T-cell (primary cell): ENCODE measurements around the gene PTGS2. TPM values are rescaled to one million over a fixed set of nuclear protein-coding genes. Genes with fewer than 3 reads are reported as not detected.
"Not testable (repeated sequence)": the region's sequence is repeated elsewhere in the genome, so short reads cannot be mapped to it uniquely, and the experiment has no call there.

Experiments
- ATAC-seq, 4 experiments: fragments of 200-7000 bp in 3 of 4; fragments of 150-1000 bp in 1 of 4; cut with Tn5 transposase; replicated peaks in 1 of 4; 1 replicate in 3 of 4; 2 replicates in 1 of 4; pipeline ENCODE4 v1.10.0; 2021; ENCODE audit warnings: moderate library complexity in 3 of 4, mild to moderate bottlenecking in 2 of 4, moderate number of reproducible peaks in 1 of 4
- CTCF ChIA-PET, 2 donors: fragments of 300-600 bp; sonication (Branson Sonifier 250); formaldehyde crosslinking; loops; one replicate each; lab custom pipeline; 2022; ENCODE audit warnings: antibody characterized with exemption in 2 of 2; lab: Charles Lee
- POLR2A ChIA-PET, 2 donors: fragments of 300-600 bp; sonication (Branson Sonifier 250); formaldehyde crosslinking; loops; one replicate each; lab custom pipeline; 2022; ENCODE audit warnings: antibody characterized with exemption in 2 of 2; lab: Charles Lee
- DNase-seq, 35 experiments: peaks; one replicate each; pipeline versions ENCODE4 v3.0.0 to v3.0.0-alpha.2; 2013 to 2023
- H3K27ac ChIP-seq: one replicate; pipeline ENCODE4 v1.5.1; 2013; ENCODE audit warnings: low read length
- H3K27me3 ChIP-seq, 2 experiments: replicated peaks in 1 of 2; 1 replicate in 1 of 2; 2 replicates in 1 of 2; pipeline versions ENCODE4 v1.6.1 to v1.7.0; 2013; ENCODE audit warnings: low read length in 1 of 2, mixed read lengths in 1 of 2; ENCODE audit not compliant: control insufficient read depth in 2 of 2, insufficient read depth in 2 of 2; ENCODE audit errors: extremely low read depth in 1 of 2
- H3K36me3 ChIP-seq, 2 donors: 1 replicate in 1 of 2; 2 replicates in 1 of 2; pipeline versions ENCODE4 v1.6.1 to v1.7.0; 2013; ENCODE audit warnings: low read length in 1 of 2; ENCODE audit not compliant: control insufficient read depth in 2 of 2, insufficient read depth in 1 of 2; ENCODE audit errors: extremely low read depth in 1 of 2
- H3K4me1 ChIP-seq, 2 experiments: 1 replicate in 1 of 2; 2 replicates in 1 of 2; pipeline versions ENCODE4 v1.6.1 to v1.7.0; 2013; ENCODE audit warnings: low read length in 2 of 2, mixed read lengths in 1 of 2; ENCODE audit not compliant: insufficient read depth in 2 of 2, control insufficient read depth in 1 of 2; ENCODE audit errors: extremely low read depth in 1 of 2
- H3K4me3 ChIP-seq, 2 donors: 1 replicate in 1 of 2; 2 replicates in 1 of 2; pipeline versions ENCODE4 v1.5.1 to v1.7.0; 2013; ENCODE audit warnings: mild to moderate bottlenecking in 2 of 2, low read length in 1 of 2, moderate library complexity in 1 of 2; ENCODE audit not compliant: control insufficient read depth in 1 of 2; ENCODE audit errors: extremely low read depth in 1 of 2
- H3K9me3 ChIP-seq: 2 replicates; pipeline ENCODE4 v1.7.0; 2013
- H3K27ac Mint-ChIP-seq, 2 donors: one replicate each; pipeline ENCODE4 v1.8.0; 2020 to 2021; ENCODE audit warnings: mild to moderate bottlenecking in 2 of 2, mixed read lengths in 2 of 2
- H3K27me3 Mint-ChIP-seq, 2 donors: one replicate each; pipeline ENCODE4 v1.8.0; 2021 to 2022; ENCODE audit warnings: mixed read lengths in 2 of 2
- H3K36me3 Mint-ChIP-seq: one replicate; pipeline ENCODE4 v1.8.0; 2021; ENCODE audit warnings: mixed read lengths
- H3K4me1 Mint-ChIP-seq, 3 donors: one replicate each; pipeline ENCODE4 v1.8.0; 2020 to 2022; ENCODE audit warnings: mixed read lengths in 3 of 3, mild to moderate bottlenecking in 1 of 3
- H3K4me3 Mint-ChIP-seq, 3 donors: one replicate each; pipeline ENCODE4 v1.8.0; 2020 to 2022; ENCODE audit warnings: mild to moderate bottlenecking in 3 of 3, mixed read lengths in 3 of 3, moderate library complexity in 3 of 3
- H3K9me3 Mint-ChIP-seq, 3 donors: one replicate each; pipeline ENCODE4 v1.8.0; 2020 to 2022; ENCODE audit warnings: mixed read lengths in 3 of 3
- WGBS: methylation state at CpG from one replicate; pipeline ENCODE4 v1.1.5; 2013; ENCODE audit warnings: missing lambda C conversion rate; ENCODE audit not compliant: insufficient coverage; 5-methylcytosine and 5-hydroxymethylcytosine counted together
- total RNA-seq, 35 experiments: library from RNA in 6 of 35; stranded (reverse) in 6 of 35; fragments of 120-200 nt in 1 of 35; gene quantifications; one replicate each; pipeline versions ENCODE4 v1.2.1 to v1.2.4 and lab custom pipeline; 2013 to 2026

PTGS2 gene
- total RNA-seq, 5 donors from 2014 or later (not counting 1 experiment from before 2014, with no cell fraction given), result 0.20 to 0.38 (median 0.23) TPM; not detected in 2

DNA sequence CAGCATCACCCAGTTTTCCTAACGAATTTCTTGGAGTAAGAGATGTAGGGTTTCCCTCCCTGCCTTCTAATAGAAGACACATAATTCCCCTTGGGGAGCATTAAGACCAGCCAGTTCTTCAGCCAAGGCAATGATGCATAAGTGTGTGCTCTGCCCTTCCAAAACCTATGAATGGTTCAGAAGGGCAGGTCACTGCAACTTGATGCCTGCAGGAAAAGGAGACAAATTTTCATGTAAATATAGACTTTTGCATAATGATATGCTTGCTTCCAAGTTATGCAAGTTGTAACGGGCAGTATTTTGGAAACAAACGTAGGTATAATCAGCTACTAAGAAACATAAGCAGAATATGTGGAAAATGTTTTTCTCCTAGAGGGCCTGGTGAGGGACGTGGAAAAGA lies 31.6 kb downstream of the PTGS2 start:
- ATAC-seq (no peak), DNase-seq (no peak)
- H3K27ac ChIP-seq, result no peak overlapping the region
- H3K9me3 ChIP-seq, result no peaks in the 10 kb centered on the region
- no peaks in the 10 kb centered on the region for H3K4me1 Mint-ChIP-seq
- peaks cover 5 to 6% of the 10 kb centered on the region in 2 donors for H3K27me3 Mint-ChIP-seq
- H3K27ac Mint-ChIP-seq, result no peak overlapping the region
- 92% methylated on average over 2 of the region's 4 CpGs for WGBS
- no peak overlapping the region for H3K4me3 Mint-ChIP-seq
- ChIA-PET CTCF (no interaction called here), POLR2A (no interaction called here)
- H3K4me3 ChIP-seq, result no peak overlapping the region
- no peaks in the 10 kb centered on the region for H3K36me3 Mint-ChIP-seq
- H3K27me3 ChIP-seq, result no peaks in the 10 kb centered on the region
- peaks cover 0 to 5% (median 0%) of the 10 kb centered on the region in 3 donors for H3K9me3 Mint-ChIP-seq
- no peaks in the 10 kb centered on the region for H3K4me1 ChIP-seq
- H3K36me3 ChIP-seq, result no peaks in the 10 kb centered on the region

GRCh38 chr1:186647985-186648384 lies 32.2 kb downstream of the PTGS2 start:
- H3K27ac Mint-ChIP-seq, CTCF ChIA-PET, POLR2A ChIA-PET: not testable (repeated sequence)

DNA sequence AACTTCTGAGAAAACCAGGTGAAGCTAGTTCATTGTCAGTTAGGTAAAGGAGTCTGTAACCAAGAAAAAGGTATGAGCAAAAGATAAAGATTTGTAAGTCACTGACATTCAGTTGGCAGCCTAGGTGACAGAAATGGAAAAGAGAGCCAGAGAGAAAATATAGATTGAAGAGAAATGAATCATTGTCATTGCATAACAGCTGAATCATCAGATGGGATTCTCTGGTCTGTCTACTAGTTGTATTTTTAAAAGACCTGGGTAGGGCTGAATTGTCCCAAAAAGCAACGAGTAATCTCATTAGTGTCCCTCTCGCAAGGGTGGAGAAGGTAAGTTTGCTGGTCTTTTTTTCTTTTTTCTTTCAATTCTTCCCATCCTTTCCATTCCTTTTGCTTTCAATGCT lies 36.6 kb downstream of the PTGS2 start:
- Mint-ChIP-seq H3K4me1 (no peaks in the 10 kb centered on the region), H3K27ac (no peak overlapping the region), H3K4me3 (no peak overlapping the region), H3K9me3 (no peaks in the 10 kb centered on the region), H3K36me3 (no peaks in the 10 kb centered on the region), H3K27me3 (no peaks in the 10 kb centered on the region)
- H3K9me3 ChIP-seq, result no peaks in the 10 kb centered on the region
- H3K27me3 ChIP-seq, result no peaks in the 10 kb centered on the region
- ChIA-PET CTCF (no interaction called here), POLR2A (no interaction called here)
- H3K27ac ChIP-seq, result no peak overlapping the region
- H3K4me1 ChIP-seq, result no peaks in the 10 kb centered on the region
- ATAC-seq (no peak), DNase-seq (no peak)
- H3K4me3 ChIP-seq, result no peak overlapping the region
- no peaks in the 10 kb centered on the region for H3K36me3 ChIP-seq
- WGBS, result no CpG with 5 or more reads among the region's 2 CpGs

More at GRCh38 chr1:186647985-186648384, 32.2 kb downstream of the PTGS2 start:
- not testable (repeated sequence) for H3K9me3 Mint-ChIP-seq, H3K4me1 ChIP-seq, H3K27me3 ChIP-seq, H3K4me3 ChIP-seq, ATAC-seq, H3K9me3 ChIP-seq, H3K27ac ChIP-seq, DNase-seq, H3K36me3 ChIP-seq, H3K36me3 Mint-ChIP-seq, H3K27me3 Mint-ChIP-seq, H3K4me3 Mint-ChIP-seq, H3K4me1 Mint-ChIP-seq
- WGBS, result no CpG with 5 or more reads among the region's 4 CpGs

- no CpG with 5 or more reads among the region's 16 CpGs for WGBS
- H3K27me3 Mint-ChIP-seq, CTCF ChIA-PET, H3K4me1 ChIP-seq, H3K36me3 ChIP-seq, DNase-seq, H3K36me3 Mint-ChIP-seq, H3K27ac Mint-ChIP-seq, H3K9me3 ChIP-seq, H3K27me3 ChIP-seq, POLR2A ChIA-PET, H3K4me3 Mint-ChIP-seq, H3K9me3 Mint-ChIP-seq, H3K27ac ChIP-seq, H3K4me3 ChIP-seq, H3K4me1 Mint-ChIP-seq, ATAC-seq: not testable (repeated sequence)
These were observed 42.7 kb downstream of the PTGS2 start for GRCh38 chr1:186637567-186637966.

GRCh38 chr1:186636786-186637185 lies 43.4 kb downstream of the PTGS2 start:
- Histone ChIP-seq H3K4me3 (no peak overlapping the region), H3K36me3 (no peaks in the 10 kb centered on the region), H3K27ac (no peak overlapping the region), H3K4me1 (no peaks in the 10 kb centered on the region), H3K9me3 (no peaks in the 10 kb centered on the region), H3K27me3 (no peaks in the 10 kb centered on the region)
- Mint-ChIP-seq H3K4me1 (no peaks in the 10 kb centered on the region), H3K36me3 (no peaks in the 10 kb centered on the region), H3K27me3 (peaks cover 1 to 7% of the 10 kb centered on the region in 2 donors), H3K4me3 (no peak overlapping the region), H3K9me3 (no peaks in the 10 kb centered on the region), H3K27ac (no peak overlapping the region)
- ChIA-PET CTCF (no interaction called here), POLR2A (no interaction called here)
- no peak for DNase-seq
- WGBS, result 100% methylated on average over 1 of the region's 2 CpGs
- no peak for ATAC-seq

- H3K27ac ChIP-seq, result no peak overlapping the region
- Mint-ChIP-seq H3K4me3 (no peak overlapping the region), H3K27ac (no peak overlapping the region), H3K9me3 (no peaks in the 10 kb centered on the region), H3K4me1 (no peaks in the 10 kb centered on the region), H3K36me3 (no peaks in the 10 kb centered on the region), H3K27me3 (peaks cover 1 to 7% of the 10 kb centered on the region in 2 donors)
- DNase-seq (no peak), ATAC-seq (no peak)
- H3K36me3 ChIP-seq, result no peaks in the 10 kb centered on the region
- POLR2A ChIA-PET, result interaction anchor here in 1 of 2 donors (0.6 kb wide), 1 partner anchor 20 kb away, joined by 5 read pairs; no protein-coding TSS in a partner anchor
- no peaks in the 10 kb centered on the region for H3K27me3 ChIP-seq
- CTCF ChIA-PET, result no interaction called here
- no peaks in the 10 kb centered on the region for H3K9me3 ChIP-seq
- H3K4me1 ChIP-seq, result no peaks in the 10 kb centered on the region
- no peak overlapping the region for H3K4me3 ChIP-seq
- no CpG with 5 or more reads among the region's 2 CpGs for WGBS
These were observed 45.7 kb downstream of the PTGS2 start for GRCh38 chr1:186634511-186634910.

- POLR2A ChIA-PET, result no interaction called here
- no peak for DNase-seq
- Histone ChIP-seq H3K27me3 (no peaks in the 10 kb centered on the region), H3K27ac (no peak overlapping the region), H3K4me3 (no peak overlapping the region), H3K36me3 (no peaks in the 10 kb centered on the region), H3K9me3 (no peaks in the 10 kb centered on the region), H3K4me1 (no peaks in the 10 kb centered on the region)
- Mint-ChIP-seq H3K4me3 (no peak overlapping the region), H3K27ac (no peak overlapping the region), H3K4me1 (no peaks in the 10 kb centered on the region), H3K9me3 (no peaks in the 10 kb centered on the region), H3K36me3 (no peaks in the 10 kb centered on the region), H3K27me3 (peaks cover 1 to 7% of the 10 kb centered on the region in 2 donors)
- ATAC-seq, result no peak
- CTCF ChIA-PET, result no interaction called here
- 100% methylated on average over 1 of the region's 1 CpG for WGBS
These were observed 47.1 kb downstream of the PTGS2 start for GRCh38 chr1:186633116-186633515.
